H9 (cell line): ENCODE results near the gene CPD. TPM values are rescaled to one million over a fixed set of nuclear protein-coding genes. Genes with fewer than 3 reads are reported as not detected.
"Not testable (repeated sequence)": the region's sequence is repeated elsewhere in the genome, so short reads cannot be mapped to it uniquely, and the experiment has no call there.

ENCODE experiments used
- DNase-seq: peaks from one replicate; pipeline ENCODE4 v3.0.0-alpha.2; 2017
- H2AFZ ChIP-seq: one replicate; pipeline ENCODE4 v1.6.1; 2013; ENCODE audit warnings: mild to moderate bottlenecking, low read length, control low read depth, moderate library complexity
- H2AK5ac ChIP-seq: 2 replicates; pipeline ENCODE4 v1.6.1; 2013; ENCODE audit warnings: low read length, control low read depth, mixed read lengths; ENCODE audit not compliant: insufficient read length
- H2BK120ac ChIP-seq: one replicate; pipeline ENCODE4 v1.6.1; 2013; ENCODE audit warnings: low read depth, mild to moderate bottlenecking, low read length, control low read depth, inconsistent platforms; ENCODE audit not compliant: poor library complexity, severe bottlenecking
- H2BK12ac ChIP-seq: 2 replicates; pipeline ENCODE4 v1.6.1; 2013; ENCODE audit warnings: low read length, control low read depth, mixed read lengths, low read depth; ENCODE audit not compliant: insufficient read length
- H2BK15ac ChIP-seq: 2 replicates; pipeline ENCODE4 v1.6.1; 2013; ENCODE audit warnings: low read depth, low read length, control low read depth
- H2BK20ac ChIP-seq: one replicate; pipeline ENCODE4 v1.6.1; 2013; ENCODE audit warnings: low read depth, mild to moderate bottlenecking, low read length, control low read depth, inconsistent platforms; ENCODE audit not compliant: poor library complexity, severe bottlenecking
- H2BK5ac ChIP-seq: 2 replicates; pipeline ENCODE4 v1.6.1; 2013; ENCODE audit warnings: low read length, control low read depth, mixed read lengths; ENCODE audit not compliant: insufficient read length
- H3K14ac ChIP-seq: 2 replicates; pipeline ENCODE4 v1.6.1; 2013; ENCODE audit warnings: low read length, control low read depth; ENCODE audit not compliant: insufficient read depth
- H3K18ac ChIP-seq: 2 replicates; pipeline ENCODE4 v1.6.1; 2013; ENCODE audit warnings: low read depth, mild to moderate bottlenecking, mixed read lengths, low read length, control low read depth; ENCODE audit not compliant: insufficient read length
- H3K23ac ChIP-seq: 2 replicates; pipeline ENCODE4 v1.6.1; 2013; ENCODE audit warnings: low read length, control low read depth, mixed read lengths, low read depth; ENCODE audit not compliant: insufficient read length
- H3K23me2 ChIP-seq: 2 replicates; pipeline ENCODE4 v1.6.1; 2013; ENCODE audit warnings: low read depth, mild to moderate bottlenecking, mixed read lengths, low read length, control low read depth; ENCODE audit not compliant: insufficient read length, poor library complexity, severe bottlenecking
- H3K27ac ChIP-seq: 2 replicates; pipeline ENCODE4 v1.5.1; 2013; ENCODE audit warnings: low read length, control low read depth, mixed read lengths, low read depth; ENCODE audit not compliant: insufficient read length
- H3K27me3 ChIP-seq: 2 replicates; pipeline ENCODE4 v1.6.1; 2013; ENCODE audit warnings: low read length, control low read depth, inconsistent platforms; ENCODE audit not compliant: insufficient read depth
- H3K4ac ChIP-seq: 2 replicates; pipeline ENCODE4 v1.6.1; 2013; ENCODE audit warnings: low read depth, mild to moderate bottlenecking, control low read depth, inconsistent platforms, low read length, moderate library complexity
- H3K4me1 ChIP-seq: 2 replicates; pipeline ENCODE4 v1.6.1; 2013; ENCODE audit warnings: low read length, control low read depth, inconsistent platforms; ENCODE audit not compliant: insufficient read depth
- H3K4me2 ChIP-seq: 2 replicates; pipeline ENCODE4 v1.6.1; 2013; ENCODE audit warnings: low read length, control low read depth, mixed read lengths; ENCODE audit not compliant: insufficient read length, insufficient read depth
- H3K56ac ChIP-seq: 2 replicates; pipeline ENCODE4 v1.6.1; 2013; ENCODE audit warnings: low read depth, mild to moderate bottlenecking, mixed read lengths, low read length, control low read depth; ENCODE audit not compliant: insufficient read length
- H3K79me1 ChIP-seq: 2 replicates; pipeline ENCODE4 v1.6.1; 2013; ENCODE audit warnings: low read depth, mild to moderate bottlenecking, moderate library complexity, low read length, control low read depth, inconsistent platforms; ENCODE audit not compliant: insufficient read depth, poor library complexity, severe bottlenecking
- H3K79me2 ChIP-seq: 2 replicates; pipeline ENCODE4 v1.6.1; 2013; ENCODE audit warnings: low read length, control low read depth, inconsistent platforms; ENCODE audit not compliant: insufficient read depth
- H3K9ac ChIP-seq: 2 replicates; pipeline ENCODE4 v1.6.1; 2013; ENCODE audit warnings: low read length, control low read depth, mixed read lengths; ENCODE audit not compliant: insufficient read length; ENCODE audit errors: extremely low read depth
- H3K9me3 ChIP-seq: one replicate; pipeline ENCODE4 v1.6.1; 2013; ENCODE audit warnings: low read depth, low read length, inconsistent platforms; ENCODE audit not compliant: control insufficient read depth
- H3T11ph ChIP-seq: one replicate; pipeline ENCODE4 v1.6.1; 2013; ENCODE audit warnings: mild to moderate bottlenecking, low read length, control low read depth, inconsistent platforms
- H4K20me1 ChIP-seq: one replicate; pipeline ENCODE4 v1.6.1; 2013; ENCODE audit not compliant: control insufficient read depth, insufficient read length, insufficient read depth
- H4K5ac ChIP-seq: 2 replicates; pipeline ENCODE4 v1.6.1; 2013; ENCODE audit warnings: low read depth, mild to moderate bottlenecking, mixed read lengths, low read length, control low read depth; ENCODE audit not compliant: insufficient read length
- H4K8ac ChIP-seq: replicated peaks from 2 replicates; pipeline ENCODE4 v1.6.1; 2013; ENCODE audit warnings: low read length, control low read depth, mixed read lengths, low read depth; ENCODE audit not compliant: insufficient read length
- H4K91ac ChIP-seq: 2 replicates; pipeline ENCODE4 v1.6.1; 2013; ENCODE audit warnings: low read depth, mild to moderate bottlenecking, moderate library complexity, mixed read lengths, low read length, control low read depth; ENCODE audit not compliant: insufficient read length
- H3K27ac Mint-ChIP-seq, 3 experiments: 2 replicates in 2 of 3; 3 replicates in 1 of 3; pipeline ENCODE4 v1.8.0; 2020 to 2021; ENCODE audit warnings: mixed read lengths in 3 of 3, mild to moderate bottlenecking in 1 of 3, moderate library complexity in 1 of 3
- H3K27me3 Mint-ChIP-seq: 2 replicates; pipeline ENCODE4 v1.8.0; 2021; ENCODE audit warnings: low read depth, mild to moderate bottlenecking, moderate library complexity, mixed read lengths
- H3K36me3 Mint-ChIP-seq, 3 experiments: 2 replicates in 2 of 3; 3 replicates in 1 of 3; pipeline ENCODE4 v1.8.0; 2020 to 2021; ENCODE audit warnings: low read depth in 3 of 3, mixed read lengths in 3 of 3; ENCODE audit not compliant: insufficient read depth in 1 of 3
- H3K4me1 Mint-ChIP-seq, 2 experiments: 2 replicates each; pipeline ENCODE4 v1.8.0; 2020; ENCODE audit warnings: mixed read lengths in 2 of 2
- H3K4me3 Mint-ChIP-seq, 2 experiments: 2 replicates in 1 of 2; 3 replicates in 1 of 2; pipeline ENCODE4 v1.8.0; 2020 to 2021; ENCODE audit warnings: mild to moderate bottlenecking in 2 of 2, mixed read lengths in 2 of 2, moderate library complexity in 1 of 2
- H3K9me3 Mint-ChIP-seq, 2 experiments: 2 replicates in 1 of 2; 3 replicates in 1 of 2; pipeline ENCODE4 v1.8.0; 2020; ENCODE audit warnings: mild to moderate bottlenecking in 2 of 2, mixed read lengths in 2 of 2, moderate library complexity in 1 of 2
- WGBS: extraction: QIAGEN DNeasy Blood & Tissue Kit; methylation state at CpG from one replicate; pipeline ENCODE4 v1.1.7; 2013; ENCODE audit warnings: missing lambda C conversion rate, low lambda C conversion rate, mixed read lengths; ENCODE audit not compliant: insufficient read length; ENCODE audit errors: extremely low coverage; 5-methylcytosine and 5-hydroxymethylcytosine counted together
- total RNA-seq: library from RNA; stranded (reverse); gene quantifications from 2 replicates; pipeline ENCODE4 v1.2.1, GENCODE V29; 2021
- TF ChIP-seq, protein P1 (sequence below): fragments of 200-600 bp; sonication (generic); conservative IDR thresholded peaks from 3 replicates; pipeline ENCODE4 v1.8.0; 2021; ENCODE audit warnings: antibody characterized with exemption, mild to moderate bottlenecking

Gene CPD
- total RNA-seq, 1 experiment from 2014 or later = 47.0 TPM

GRCh38 chr17:30341703-30342249 is 37.0 kb upstream of the CPD start:
- Histone ChIP-seq H3K4me2 (no peak overlapping the region), H2BK12ac (no peak overlapping the region), H3T11ph (no peak overlapping the region), H2BK20ac (no peak overlapping the region), H3K56ac (no peak overlapping the region), H3K9me3 (no peaks in the 10 kb centered on the region), H3K14ac (no peak overlapping the region), H3K4ac (no peak overlapping the region), H2BK5ac (no peak overlapping the region), H2AFZ (no peak overlapping the region), H4K5ac (no peak overlapping the region), H4K20me1 (no peaks in the 10 kb centered on the region), H3K79me1 (no peaks in the 10 kb centered on the region), H3K23me2 (no peaks in the 10 kb centered on the region), H2BK120ac (no peak overlapping the region), H3K27ac (no peak overlapping the region), H3K9ac (no peak overlapping the region), H4K8ac (no peak overlapping the region), H3K4me1 (peaks cover 3% of the 10 kb centered on the region; the same call in 1 of the 2 replicates), H3K18ac (no peak overlapping the region), H4K91ac (no peak overlapping the region), H3K23ac (no peak overlapping the region), H3K27me3 (no peaks in the 10 kb centered on the region; the same call in 1 of the 2 replicates), H3K79me2 (no peaks in the 10 kb centered on the region), H2AK5ac (no peak overlapping the region), H2BK15ac (no peak overlapping the region)
- TF ChIP-seq, protein P1, sequence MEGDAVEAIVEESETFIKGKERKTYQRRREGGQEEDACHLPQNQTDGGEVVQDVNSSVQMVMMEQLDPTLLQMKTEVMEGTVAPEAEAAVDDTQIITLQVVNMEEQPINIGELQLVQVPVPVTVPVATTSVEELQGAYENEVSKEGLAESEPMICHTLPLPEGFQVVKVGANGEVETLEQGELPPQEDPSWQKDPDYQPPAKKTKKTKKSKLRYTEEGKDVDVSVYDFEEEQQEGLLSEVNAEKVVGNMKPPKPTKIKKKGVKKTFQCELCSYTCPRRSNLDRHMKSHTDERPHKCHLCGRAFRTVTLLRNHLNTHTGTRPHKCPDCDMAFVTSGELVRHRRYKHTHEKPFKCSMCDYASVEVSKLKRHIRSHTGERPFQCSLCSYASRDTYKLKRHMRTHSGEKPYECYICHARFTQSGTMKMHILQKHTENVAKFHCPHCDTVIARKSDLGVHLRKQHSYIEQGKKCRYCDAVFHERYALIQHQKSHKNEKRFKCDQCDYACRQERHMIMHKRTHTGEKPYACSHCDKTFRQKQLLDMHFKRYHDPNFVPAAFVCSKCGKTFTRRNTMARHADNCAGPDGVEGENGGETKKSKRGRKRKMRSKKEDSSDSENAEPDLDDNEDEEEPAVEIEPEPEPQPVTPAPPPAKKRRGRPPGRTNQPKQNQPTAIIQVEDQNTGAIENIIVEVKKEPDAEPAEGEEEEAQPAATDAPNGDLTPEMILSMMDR = no peak
- peaks cover 13% of the 10 kb centered on the region for H3K27me3 Mint-ChIP-seq
- no peak for DNase-seq
- no CpG with 5 or more reads among the region's 5 CpGs for WGBS
- no peak overlapping the region for H3K27ac Mint-ChIP-seq
- no peaks in the 10 kb centered on the region for H3K36me3 Mint-ChIP-seq
- peaks cover 13 to 14% of the 10 kb centered on the region in 2 experiments for H3K4me1 Mint-ChIP-seq
- H3K4me3 Mint-ChIP-seq = no peak overlapping the region
- no peaks in the 10 kb centered on the region for H3K9me3 Mint-ChIP-seq

- not testable (repeated sequence) for H2BK5ac ChIP-seq, H3K4me2 ChIP-seq, H3K9me3 Mint-ChIP-seq, H3K9me3 ChIP-seq, H3K18ac ChIP-seq, H3K4ac ChIP-seq, H3K14ac ChIP-seq, H2BK120ac ChIP-seq, H2AK5ac ChIP-seq, H3K79me2 ChIP-seq, H3K27ac Mint-ChIP-seq, H3K79me1 ChIP-seq, H3K4me1 ChIP-seq, H2BK20ac ChIP-seq, H3K27me3 ChIP-seq, H3K9ac ChIP-seq, H3K27ac ChIP-seq, H2BK12ac ChIP-seq, H2BK15ac ChIP-seq, H3K27me3 Mint-ChIP-seq, H4K5ac ChIP-seq, H2AFZ ChIP-seq, DNase-seq, H3T11ph ChIP-seq, H3K56ac ChIP-seq, H4K8ac ChIP-seq, H3K4me3 Mint-ChIP-seq, H3K23me2 ChIP-seq, H4K20me1 ChIP-seq, H4K91ac ChIP-seq, H3K36me3 Mint-ChIP-seq, H3K23ac ChIP-seq
- H3K4me1 Mint-ChIP-seq = peaks cover 13 to 14% of the 10 kb centered on the region in 2 experiments
- WGBS = no CpG with 5 or more reads among the region's 3 CpGs
Observed at GRCh38 chr17:30343244-30343643, 35.5 kb upstream of the CPD start.
